Lung microvascular endothelial cell (primary cell): Measurements from ENCODE around the gene CXCL3. TPM values are rescaled to one million over a fixed set of nuclear protein-coding genes. Genes with fewer than 3 reads are reported as not detected.

ENCODE experiments used
- DNase-seq, 2 donors: peaks; one replicate each; pipeline versions ENCODE4 v3.0.0 to v3.0.0-alpha.2; 2010; ENCODE audit warnings: low read depth in 2 of 2
- total RNA-seq: library from RNA; depleted of rRNA; stranded (reverse); fragments of >200 nt; gene quantifications from 2 replicates; pipeline ENCODE4 v1.2.1, GENCODE V29; 2014

The CXCL3 gene
- total RNA-seq, 1 donor from 2014 or later = 0.79 TPM

DNA sequence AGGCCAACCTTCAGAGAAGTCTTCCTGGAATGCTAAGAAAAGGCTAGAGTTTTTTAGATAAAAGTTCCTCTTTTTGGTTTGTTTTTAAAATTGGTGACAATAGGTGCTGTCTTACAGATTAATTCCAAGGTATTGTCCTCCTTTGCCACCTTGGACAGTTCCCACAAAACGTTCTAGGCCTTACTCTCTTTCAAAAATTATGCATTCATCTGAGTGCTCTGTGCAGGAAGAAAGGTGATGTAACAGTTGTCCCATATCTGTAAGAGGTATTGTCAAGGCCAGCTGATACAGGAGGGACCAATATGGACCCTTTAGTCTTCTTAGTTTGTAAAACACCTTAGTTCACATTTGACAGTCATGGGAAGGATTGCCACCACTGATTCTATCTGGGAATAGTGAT, 24.2 kb downstream of the CXCL3 start:
- peak in 1 of 2 donors; percentile 16 for DNase-seq

DNA sequence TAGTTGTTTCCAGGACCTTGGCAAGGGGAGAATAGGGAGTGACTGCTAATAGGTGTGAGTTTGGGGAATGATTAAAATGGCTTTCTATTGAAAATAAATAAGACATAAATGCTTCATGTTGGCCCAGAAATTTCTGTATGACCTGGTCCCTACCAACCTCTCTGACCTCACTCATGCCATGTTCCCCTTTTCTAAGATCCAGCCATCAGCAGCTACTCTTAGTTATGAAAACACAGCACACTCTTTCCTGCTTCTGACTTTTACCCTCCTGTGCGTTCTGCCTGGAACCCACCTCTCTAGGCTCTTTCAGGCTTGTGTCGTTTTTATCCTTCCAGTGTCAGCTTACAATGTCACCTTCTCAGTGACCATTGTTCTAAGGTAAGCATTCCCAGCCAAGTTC, 25.2 kb downstream of the CXCL3 start:
- DNase-seq = no peak

DNA sequence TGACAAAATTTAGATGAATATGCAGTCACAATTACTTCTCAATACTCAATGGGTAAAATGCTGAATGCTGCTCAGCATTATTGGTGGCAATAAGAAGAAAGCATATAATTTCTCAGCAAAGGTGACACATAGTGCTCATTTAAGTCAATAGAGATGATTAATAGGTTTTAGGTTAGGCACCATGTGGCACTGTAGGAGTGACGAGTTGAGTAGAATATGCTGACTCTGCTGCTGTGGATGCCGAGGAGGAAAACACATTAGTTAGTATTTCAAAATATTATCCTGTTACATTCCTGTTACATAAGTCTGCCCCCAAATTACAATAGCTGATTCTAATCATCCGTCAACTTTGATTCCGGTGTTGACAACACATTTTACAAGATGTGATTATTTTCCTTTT, 26.4 kb downstream of the CXCL3 start:
- no peak for DNase-seq

DNA sequence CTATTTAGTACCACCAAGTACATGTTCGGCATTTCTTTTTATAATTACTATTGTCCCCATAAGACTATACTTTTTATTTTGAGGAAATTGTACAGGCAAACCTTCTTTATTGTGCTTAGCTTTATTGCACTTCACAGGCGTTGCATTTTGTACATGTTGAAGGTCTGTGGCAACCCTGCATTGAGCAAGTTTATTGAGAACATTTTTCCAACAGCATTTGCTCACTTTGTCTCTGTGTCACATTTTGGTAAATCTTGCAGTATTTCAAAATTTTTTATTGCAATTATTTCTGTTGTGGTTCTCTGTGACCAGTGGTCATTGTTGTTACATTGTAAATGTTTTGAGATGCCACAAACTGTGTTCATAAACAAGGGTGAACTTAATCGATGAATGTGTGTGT, 29.2 kb downstream of the CXCL3 start:
- DNase-seq = no peak

DNA sequence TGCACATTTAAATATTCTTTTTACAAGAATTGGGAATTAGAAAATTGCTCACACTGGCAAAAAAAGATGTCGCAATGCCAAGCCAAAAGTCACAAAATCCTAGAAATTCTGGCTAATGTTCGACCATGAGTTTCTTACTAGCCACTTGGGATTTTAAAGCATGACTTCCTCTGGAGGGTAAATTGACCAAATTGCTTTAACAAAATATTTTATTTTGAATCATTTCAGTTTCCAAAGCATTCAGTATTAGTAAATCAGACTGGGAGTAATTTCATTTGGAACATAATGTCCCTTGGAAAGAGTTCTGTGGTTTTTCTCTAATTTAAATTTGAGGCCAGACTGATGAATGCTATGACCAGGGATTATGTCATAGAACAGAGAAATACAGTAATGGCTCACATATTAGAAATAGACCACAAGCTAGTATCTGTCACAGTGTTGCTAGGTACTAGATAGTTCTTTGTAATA, 32.4 kb downstream of the CXCL3 start:
- DNase-seq = no peak

DNA sequence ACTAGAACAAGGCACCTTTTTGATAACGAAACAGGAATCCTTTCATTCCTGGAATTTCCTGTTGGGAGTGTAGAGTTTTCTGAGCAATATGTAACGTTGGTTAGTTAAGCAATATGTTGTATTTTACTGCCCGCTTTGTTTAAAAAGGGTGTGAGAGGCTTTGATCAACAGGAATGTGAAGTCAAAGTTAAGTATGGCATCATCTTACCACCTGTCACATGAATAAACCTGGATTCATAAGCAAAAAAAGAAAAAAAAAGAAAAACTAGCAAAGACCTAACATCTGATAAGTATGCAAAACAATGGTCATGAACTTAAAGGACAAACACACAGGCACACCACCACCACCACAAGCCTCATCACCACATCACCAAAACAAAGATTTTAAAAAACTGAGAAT, 33.0 kb downstream of the CXCL3 start:
- DNase-seq = peak in 1 of 2 donors; percentile 11

DNA sequence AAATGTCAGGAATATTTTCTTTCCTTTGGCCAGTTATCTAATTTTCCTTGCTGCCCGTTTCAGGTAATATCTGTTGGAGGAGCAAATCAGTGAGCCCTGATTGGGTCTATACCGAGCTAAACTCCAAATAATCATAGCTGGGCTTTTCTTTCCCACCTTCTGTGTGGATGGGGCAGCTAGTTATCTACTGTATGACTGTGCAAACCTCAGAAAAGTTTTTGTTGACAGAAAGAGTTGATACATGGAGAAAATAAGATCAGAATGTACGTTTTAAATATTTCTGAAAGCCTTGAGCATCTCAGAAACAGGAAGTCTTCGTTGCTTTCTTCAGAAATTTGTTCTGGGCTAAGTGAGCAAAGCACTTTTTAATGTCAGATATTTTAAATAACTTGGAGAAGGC, 33.8 kb downstream of the CXCL3 start:
- no peak for DNase-seq

DNA sequence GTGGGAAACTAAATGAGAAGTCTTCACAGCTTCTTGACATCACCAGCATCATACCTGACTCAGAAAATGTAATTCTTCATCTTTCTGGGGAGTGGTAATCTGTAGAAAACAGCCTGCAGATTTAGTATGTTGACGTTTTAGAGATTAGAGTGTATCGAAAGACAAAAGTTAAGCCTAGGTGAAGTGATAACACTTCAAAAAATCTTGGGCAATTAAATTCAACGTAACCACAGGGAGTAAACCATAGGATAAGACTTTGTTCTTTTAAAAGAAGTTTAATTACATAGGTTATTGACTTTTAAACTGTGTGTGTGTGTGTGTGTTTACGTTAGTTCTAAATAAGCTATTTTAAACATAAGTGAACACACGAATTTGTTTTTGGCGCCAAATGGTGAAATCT, 38.2 kb downstream of the CXCL3 start:
- DNase-seq = no peak

DNA sequence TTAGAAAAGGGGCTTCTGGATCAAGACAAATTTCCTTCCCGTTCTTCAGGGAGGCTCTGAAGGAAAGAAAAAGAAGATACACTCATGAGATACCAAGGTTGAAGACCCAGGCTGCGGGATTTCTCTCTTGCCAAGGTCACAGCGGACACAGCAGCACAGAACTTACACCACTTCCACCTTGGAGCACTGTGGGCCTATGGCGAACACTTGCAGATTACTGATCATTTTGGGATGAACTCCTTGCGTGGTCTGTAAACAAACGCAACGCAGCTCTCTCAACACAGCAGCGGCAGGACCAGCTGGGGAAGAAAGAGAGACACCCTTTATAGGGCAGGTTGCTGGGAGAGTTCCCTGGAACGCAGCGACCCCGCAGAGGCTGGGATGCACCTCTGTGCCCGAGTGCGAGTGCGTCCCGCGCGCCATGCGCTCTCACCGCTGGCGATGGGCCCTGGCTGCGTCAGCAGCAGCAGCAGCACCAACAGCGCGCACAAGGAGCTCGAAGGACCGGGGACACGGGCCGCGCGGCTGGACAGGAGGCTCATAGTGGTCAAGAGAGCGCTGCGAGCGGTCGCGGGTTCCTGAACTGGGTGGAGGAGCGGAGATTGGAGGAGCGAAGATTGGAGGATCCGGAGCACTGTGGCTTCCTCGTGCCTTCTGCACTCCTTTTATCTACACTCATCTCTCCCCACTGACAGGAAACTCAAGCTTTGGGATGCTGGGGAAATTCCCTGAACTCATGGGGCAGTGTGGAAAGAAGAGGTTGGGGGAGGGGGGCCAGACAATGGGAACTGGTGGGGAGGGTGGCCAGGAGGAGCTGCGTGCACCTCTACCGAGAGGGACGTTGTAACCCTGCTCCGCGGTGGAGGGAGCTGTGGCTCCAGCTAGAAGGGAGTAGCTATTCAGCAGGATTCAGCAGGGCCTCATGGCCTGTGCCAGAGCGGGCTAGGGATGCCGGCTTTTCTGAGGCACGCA, 40.2 kb downstream of the CXCL3 start, which contains the start of gene CXCL5:
Gene CXCL5, minus strand, starts transcription at position 638 of the 972 bp plus-strand sequence. Its CDS starts 96 bp downstream, at position 542.
- peak; percentile 42 to 62 for DNase-seq

DNA sequence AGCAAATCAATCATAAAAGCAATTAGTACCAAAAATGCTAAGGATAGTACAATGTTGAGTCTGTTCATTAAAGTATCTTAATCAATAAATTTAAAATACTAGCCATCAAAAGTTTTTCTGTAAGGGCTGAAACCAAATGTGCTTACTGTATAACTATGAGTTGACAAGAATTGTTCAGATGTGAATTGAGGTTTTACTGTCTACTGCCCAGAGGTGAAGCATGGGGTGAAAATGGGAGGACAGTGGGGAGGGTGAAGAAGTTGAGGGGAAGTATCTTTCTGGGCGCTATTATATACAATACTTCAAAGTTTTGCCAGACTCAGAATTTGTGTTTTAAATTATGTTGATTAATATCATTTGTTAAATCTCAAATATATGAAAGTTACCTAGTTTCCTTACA, 46.4 kb downstream of the CXCL3 start:
- no peak for DNase-seq

DNA sequence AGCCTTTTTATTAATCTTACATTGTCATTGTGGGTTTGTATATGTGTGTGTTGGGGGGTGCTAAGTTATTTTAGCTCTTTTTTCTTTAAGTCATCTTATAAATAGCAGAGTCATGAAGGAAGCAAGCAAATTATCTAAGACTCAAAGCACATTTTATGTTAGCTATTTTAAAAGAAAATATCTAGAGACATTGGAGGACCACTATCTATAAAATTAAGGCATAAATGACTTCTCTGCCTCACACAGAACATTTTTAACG, 46.8 kb downstream of the CXCL3 start:
- DNase-seq = no peak

DNA sequence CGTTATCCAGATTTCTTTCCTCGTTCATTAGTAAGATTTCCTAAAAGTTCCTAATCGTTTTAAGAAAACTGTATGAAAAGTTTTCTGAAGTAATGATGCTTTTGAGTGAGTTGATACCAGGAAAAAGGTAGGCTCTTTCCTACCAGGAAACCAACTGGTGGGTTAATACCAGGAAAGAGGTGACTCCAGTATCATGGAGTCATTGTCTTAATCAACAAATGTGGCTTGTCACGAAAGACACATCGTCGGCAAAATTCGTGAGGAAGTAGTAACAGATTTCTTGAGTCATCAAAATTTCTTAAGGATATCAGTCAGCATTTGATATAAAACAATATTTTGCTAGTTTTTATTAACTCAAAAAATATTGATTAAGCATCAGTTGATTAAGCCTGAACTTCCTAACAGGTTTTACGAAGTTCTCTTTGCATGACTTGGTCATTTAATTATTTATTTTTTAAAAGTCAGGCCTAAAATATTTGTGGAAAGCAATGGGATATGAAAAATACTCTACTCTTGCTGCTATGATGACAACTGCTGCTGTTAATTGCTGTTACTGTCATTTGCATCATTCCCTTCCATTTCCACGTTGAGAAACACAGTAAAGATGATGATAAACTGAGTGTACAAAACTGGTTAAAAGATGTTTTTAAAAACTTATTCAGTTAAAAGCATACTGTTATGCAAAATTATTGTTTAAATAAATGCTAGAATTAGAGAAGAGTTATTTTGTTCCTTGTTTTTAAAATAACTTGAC, 47.3 kb downstream of the CXCL3 start:
- no peak for DNase-seq

DNA sequence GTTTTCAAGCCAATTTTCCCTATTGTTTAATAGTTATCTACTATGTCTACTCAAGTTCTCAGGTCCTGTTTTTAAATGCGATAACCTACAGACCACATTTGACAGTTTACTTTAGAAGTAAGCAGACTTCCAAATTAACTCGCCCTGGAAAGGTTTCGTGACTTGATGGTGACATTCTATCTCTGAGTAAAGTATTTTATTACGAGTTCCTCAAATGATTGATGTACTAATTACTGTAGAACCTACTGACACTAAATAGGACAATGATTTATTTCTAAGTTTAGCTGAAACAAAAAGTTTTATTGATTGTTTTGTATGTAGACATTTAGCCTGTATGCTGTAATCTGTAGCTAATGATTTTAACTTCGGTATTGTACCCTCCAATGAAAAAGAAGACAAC, 48.6 kb downstream of the CXCL3 start:
- DNase-seq = no peak

DNA sequence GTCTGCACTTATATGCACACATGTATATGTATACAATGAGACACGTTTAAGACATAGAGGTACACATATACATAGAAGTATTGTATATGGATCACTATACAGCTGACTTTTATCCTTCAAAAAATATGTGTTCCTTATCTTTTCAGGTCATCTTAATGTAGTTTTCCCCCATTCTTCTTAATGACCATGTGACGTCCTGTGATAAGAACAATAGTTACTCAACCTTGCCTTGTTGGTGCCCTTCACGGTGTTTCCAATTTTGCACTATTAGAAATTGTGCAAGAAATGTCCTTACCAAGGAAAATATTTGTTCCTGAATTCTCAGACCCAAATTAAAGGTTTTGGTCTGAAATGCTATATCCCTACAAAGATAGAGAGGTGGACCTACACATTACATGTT, 49.5 kb downstream of the CXCL3 start:
- DNase-seq = no peak

DNA sequence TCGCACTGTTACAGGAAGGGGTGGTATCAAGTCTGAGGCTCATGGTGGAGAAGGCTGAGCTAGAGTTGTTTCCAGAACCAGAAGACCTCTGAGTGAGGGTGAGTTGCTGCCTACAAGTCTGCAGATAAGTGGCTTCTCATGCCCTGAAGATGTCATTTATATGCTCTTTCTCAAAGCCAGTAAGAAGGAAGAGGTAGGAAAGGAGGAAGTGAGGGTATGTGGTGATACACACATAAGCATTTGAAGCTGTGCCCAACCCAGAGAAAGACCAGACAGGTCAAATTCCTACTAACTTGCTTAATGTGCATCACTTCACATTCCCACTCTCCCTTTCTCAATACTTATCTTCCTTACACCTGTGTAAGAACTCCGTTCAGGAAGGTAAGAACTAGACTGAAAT, 50.4 kb downstream of the CXCL3 start, which contains the start of gene PPBP:
Gene PPBP, minus strand, starts transcription at position 130 of the 400 bp plus-strand sequence. Its CDS starts 87 bp downstream, at position 43.
- DNase-seq = no peak

Other genes starting within 250 kb of the CXCL3 start
- gene CXCL6, start 202.0 kb downstream of the CXCL3 start, total RNA-seq = 0.22 and 0.40 TPM in 2 replicates
- gene PF4V1, start 185.4 kb downstream of the CXCL3 start, total RNA-seq = not detected in 2 replicates
- 10.5 and 36.3 TPM in 2 replicates for gene CXCL1, start 169.3 kb downstream of the CXCL3 start, total RNA-seq
- gene PF4, start 56.7 kb downstream of the CXCL3 start, total RNA-seq = not detected in 2 replicates
- not detected in 2 replicates for gene PPBP, start 50.5 kb downstream of the CXCL3 start, total RNA-seq
- gene CXCL5, start 40.0 kb downstream of the CXCL3 start, total RNA-seq = under 0.01 and 0.22 TPM in 2 replicates
- gene CXCL2, start 60.5 kb upstream of the CXCL3 start, total RNA-seq = 2.0 and 6.0 TPM in 2 replicates
- 12.4 and 21.4 TPM in 2 replicates for gene MTHFD2L, start 119.4 kb upstream of the CXCL3 start, total RNA-seq